Left ventricle myocardium inferior (tissue), 1 donor: ENCODE data around the gene DHFR2. TPM values are rescaled to one million over a fixed set of nuclear protein-coding genes. Genes with fewer than 3 reads are reported as not detected.
"Not testable (repeated sequence)": the region's sequence is repeated elsewhere in the genome, so short reads cannot be mapped to it uniquely, and the experiment has no call there.

Experiments used
- DNase-seq: peaks from one replicate; pipeline ENCODE4 v3.0.0-alpha.2; 2020
- H3K27ac ChIP-seq: fragments of 200-600 bp; replicated peaks from 2 replicates; pipeline ENCODE4 v1.8.0; 2021
- H3K27me3 ChIP-seq: fragments of 200-600 bp; 2 replicates; pipeline ENCODE4 v1.8.0; 2021; ENCODE audit warnings: low read depth
- H3K36me3 ChIP-seq: fragments of 200-600 bp; 2 replicates; pipeline ENCODE4 v1.8.0; 2021
- H3K4me1 ChIP-seq: fragments of 200-600 bp; 2 replicates; pipeline ENCODE4 v1.8.0; 2021
- H3K4me3 ChIP-seq: fragments of 200-600 bp; 2 replicates; pipeline ENCODE4 v1.8.0; 2021; ENCODE audit warnings: mild to moderate bottlenecking, moderate library complexity
- H3K9me3 ChIP-seq: fragments of 200-600 bp; replicated peaks from 2 replicates; pipeline ENCODE4 v1.8.0; 2021
- CTCF ChIP-seq: fragments of 200-600 bp; IDR thresholded peaks from 2 replicates; pipeline ENCODE4 v1.8.0; 2021; ENCODE audit warnings: antibody characterized with exemption, mild to moderate bottlenecking, borderline replicate concordance
- intact Hi-C: fragments of 100-400 bp; cut with micrococcal nuclease; formaldehyde crosslinking; loops from one replicate; pipeline ENCODE4 v1.11.0; 2022
- total RNA-seq: library from RNA; stranded (reverse); fragmentation: NEBNext Ultra II Directional; extraction: Animal tissue kit (Norgen Biotek cat#: 25700); gene quantifications from one replicate; pipeline ENCODE4 v1.2.1, GENCODE V29; 2021
- donor health status: DM: no; HTN: yes; CAD: no; lungs with severe emphysema.

The DHFR2 gene
- total RNA-seq, 1 donor from 2014 or later = 3.9 TPM

GRCh38 chr3:94083261-94083660 lies 20.5 kb upstream of the DHFR2 start:
- intact Hi-C loops = no loop called here
- TF ChIP-seq CTCF = no peak
- H3K27me3 ChIP-seq = no peaks in the 10 kb centered on the region

GRCh38 chr3:94082391-94082937 lies 19.7 kb upstream of the DHFR2 start:
- no peak for DNase-seq
- H3K4me3 ChIP-seq = no peak overlapping the region
- peaks cover 21% of the 10 kb centered on the region for H3K36me3 ChIP-seq
- intact Hi-C loops = no loop called here
- H3K9me3 ChIP-seq = no peaks in the 10 kb centered on the region
- no peaks in the 10 kb centered on the region for H3K27me3 ChIP-seq
- no peak overlapping the region for H3K27ac ChIP-seq
- no peak for TF ChIP-seq CTCF
- peaks cover 7% of the 10 kb centered on the region for H3K4me1 ChIP-seq

More at GRCh38 chr3:94083261-94083660, 20.5 kb upstream of the DHFR2 start:
- no peaks in the 10 kb centered on the region for H3K9me3 ChIP-seq
- H3K36me3 ChIP-seq = peaks cover 21% of the 10 kb centered on the region
- no peak overlapping the region for H3K4me3 ChIP-seq
- H3K4me1 ChIP-seq = peaks cover 7% of the 10 kb centered on the region
- DNase-seq = no peak
- H3K27ac ChIP-seq = no peak overlapping the region

- intact Hi-C loops = no loop called here
- no peak for TF ChIP-seq CTCF
Observed at GRCh38 chr3:94081884-94082283, 19.2 kb upstream of the DHFR2 start.

GRCh38 chr3:94080552-94080951 lies 17.8 kb upstream of the DHFR2 start:
- H3K4me1 ChIP-seq, H3K27ac ChIP-seq, intact Hi-C loops, DNase-seq, H3K27me3 ChIP-seq, H3K4me3 ChIP-seq, H3K9me3 ChIP-seq: not testable (repeated sequence)
- H3K36me3 ChIP-seq = peaks cover 20% of the 10 kb centered on the region

More at GRCh38 chr3:94081884-94082283, 19.2 kb upstream of the DHFR2 start:
- DNase-seq = no peak
- Histone ChIP-seq H3K4me1 (peaks cover 7% of the 10 kb centered on the region), H3K9me3 (no peaks in the 10 kb centered on the region), H3K36me3 (peaks cover 21% of the 10 kb centered on the region), H3K27ac (no peak overlapping the region), H3K27me3 (no peaks in the 10 kb centered on the region), H3K4me3 (no peak overlapping the region)

GRCh38 chr3:94076055-94076454 lies 13.3 kb upstream of the DHFR2 start:
- Histone ChIP-seq H3K27me3 (no peaks in the 10 kb centered on the region), H3K4me3 (no peak overlapping the region), H3K9me3 (no peaks in the 10 kb centered on the region), H3K27ac (no peak overlapping the region), H3K4me1 (peaks cover 7% of the 10 kb centered on the region), H3K36me3 (peaks cover 11% of the 10 kb centered on the region)
- intact Hi-C loops = no loop called here
- no peak for TF ChIP-seq CTCF
- no peak for DNase-seq

GRCh38 chr3:94071713-94072284 lies 9.1 kb upstream of the DHFR2 start:
- TF ChIP-seq CTCF = no peak
- Histone ChIP-seq H3K27me3 (no peaks in the 10 kb centered on the region), H3K4me1 (no peaks in the 10 kb centered on the region), H3K27ac (no peak overlapping the region), H3K9me3 (no peaks in the 10 kb centered on the region), H3K36me3 (peaks cover 22% of the 10 kb centered on the region), H3K4me3 (no peak overlapping the region)
- intact Hi-C loops = no loop called here
- DNase-seq = no peak
